ENCODE results near the gene LRRC55.
"Not testable (repeated sequence)": the region's sequence is repeated elsewhere in the genome, so short reads cannot be mapped to it uniquely, and the experiment has no call there.

Gene LRRC55

DNA sequence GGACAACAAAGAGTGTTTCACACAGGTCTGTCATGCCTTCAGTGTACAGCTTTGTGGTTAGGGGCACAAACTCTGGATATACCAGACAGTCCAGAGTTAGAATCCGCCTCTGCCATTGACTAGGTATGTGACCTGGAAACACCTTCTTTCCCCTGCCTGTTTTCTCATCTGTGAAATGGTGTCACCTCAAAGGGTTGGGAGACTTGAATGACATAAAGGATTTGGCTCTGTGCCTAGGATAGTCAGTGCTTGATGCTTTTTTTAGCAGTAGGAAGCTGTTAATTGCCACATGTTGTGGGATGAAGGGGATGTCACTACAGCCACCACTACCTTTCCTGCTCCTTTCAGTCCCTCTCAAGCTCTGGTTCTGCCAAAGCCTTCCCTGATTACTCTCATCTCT, 17.4 kb upstream of the LRRC55 start:
- no peaks in the 10 kb centered on the region for H3K4me1 ChIP-seq (ENCODE audit: control insufficient read depth, insufficient read depth, low read depth, low read length)
- no peak for DNase-seq
- peaks cover 8 to 14% of the 10 kb centered on the region in 2 experiments for H3K27me3 ChIP-seq (ENCODE audit: control insufficient read depth in 1 of 2, insufficient read depth in 1 of 2, low read length in 2 of 2)
- no peak overlapping the region for H3K9ac ChIP-seq (ENCODE audit: low read length)
- no peaks in the 10 kb centered on the region for H3K36me3 ChIP-seq (ENCODE audit: control insufficient read depth in 1 of 2, insufficient read depth in 2 of 2, low read depth in 1 of 2, low read length in 2 of 2)
- no peak overlapping the region for H3K4me2 ChIP-seq (ENCODE audit: low read length, poor library complexity, severe bottlenecking)
- no peaks in the 10 kb centered on the region for H3K9me3 ChIP-seq (ENCODE audit: control insufficient read depth, low read length)
- H2AFZ ChIP-seq (ENCODE audit: low read depth, low read length), result no peak overlapping the region
- H3K18ac ChIP-seq (ENCODE audit: low read depth in 1 of 2, low read length in 2 of 2), result no peak overlapping the region
- 92% methylated on average over 1 of the region's 1 CpG for WGBS
- no peak overlapping the region for H3K4ac ChIP-seq (ENCODE audit: low read depth in 1 of 2, low read length in 2 of 2)
- no peak overlapping the region for H2BK12ac ChIP-seq (ENCODE audit: low read length in 2 of 2)
- H2BK15ac ChIP-seq (ENCODE audit: low read depth, poor library complexity, severe bottlenecking), result no peak overlapping the region
- H3K4me3 ChIP-seq (ENCODE audit: insufficient read depth in 1 of 2, low read depth in 1 of 2, low read length in 2 of 2), result no peak overlapping the region
- no peak overlapping the region for H3K14ac ChIP-seq (ENCODE audit: low read length in 2 of 2)
- H3K27ac ChIP-seq (ENCODE audit: low read length, poor library complexity, severe bottlenecking), result no peak overlapping the region
- no peak overlapping the region for H4K8ac ChIP-seq (ENCODE audit: low read length)
- no peak overlapping the region for H2BK5ac ChIP-seq (ENCODE audit: low read depth, low read length, poor library complexity, severe bottlenecking)
- no peaks in the 10 kb centered on the region for H3K79me1 ChIP-seq (replicated peaks; ENCODE audit: low read length, poor library complexity, severe bottlenecking)
- no peak overlapping the region for H3K23ac ChIP-seq (ENCODE audit: low read length in 2 of 2)
- H4K91ac ChIP-seq (ENCODE audit: low read length), result no peak overlapping the region
- H2AK5ac ChIP-seq (ENCODE audit: low read length, severe bottlenecking), result no peak overlapping the region
- no peak overlapping the region for H2BK120ac ChIP-seq (ENCODE audit: low read depth, low read length)

GRCh38 chr11:57167125-57167846, 14.5 kb upstream of the LRRC55 start:
- H3K27me3 ChIP-seq (ENCODE audit: control insufficient read depth in 1 of 2, insufficient read depth in 1 of 2, low read length in 2 of 2), result peaks cover 0 to 18% of the 10 kb centered on the region in 2 experiments
- no peak overlapping the region for H2BK120ac ChIP-seq (ENCODE audit: low read depth, low read length)
- WGBS, result 33% methylated on average over 2 of the region's 2 CpGs
- no peak overlapping the region for H4K8ac ChIP-seq (ENCODE audit: low read length)
- no peak overlapping the region for H2AFZ ChIP-seq (ENCODE audit: low read depth, low read length)
- no peak overlapping the region for H3K4me2 ChIP-seq (ENCODE audit: low read length, poor library complexity, severe bottlenecking)
- DNase-seq, result no peak
- no peak overlapping the region for H2BK12ac ChIP-seq (ENCODE audit: low read length in 2 of 2)
- H3K23ac ChIP-seq (ENCODE audit: low read length in 2 of 2), result no peak overlapping the region
- H3K4ac ChIP-seq (ENCODE audit: low read depth in 1 of 2, low read length in 2 of 2), result no peak overlapping the region
- no peak overlapping the region for H3K9ac ChIP-seq (ENCODE audit: low read length)
- H3K4me3 ChIP-seq (ENCODE audit: insufficient read depth in 1 of 2, low read depth in 1 of 2, low read length in 2 of 2), result no peak overlapping the region
- H3K36me3 ChIP-seq (ENCODE audit: control insufficient read depth in 1 of 2, insufficient read depth in 2 of 2, low read depth in 1 of 2, low read length in 2 of 2), result no peaks in the 10 kb centered on the region
- no peak overlapping the region for H2BK5ac ChIP-seq (ENCODE audit: low read depth, low read length, poor library complexity, severe bottlenecking)
- no peak overlapping the region for H2BK15ac ChIP-seq (ENCODE audit: low read depth, poor library complexity, severe bottlenecking)
- no peaks in the 10 kb centered on the region for H3K9me3 ChIP-seq (ENCODE audit: control insufficient read depth, low read length)
- H2AK5ac ChIP-seq (ENCODE audit: low read length, severe bottlenecking), result no peak overlapping the region
- H3K79me1 ChIP-seq (replicated peaks; ENCODE audit: low read length, poor library complexity, severe bottlenecking), result no peaks in the 10 kb centered on the region
- no peak overlapping the region for H4K91ac ChIP-seq (ENCODE audit: low read length)
- no peak overlapping the region for H3K14ac ChIP-seq (ENCODE audit: low read length in 2 of 2)
- no peak overlapping the region for H3K27ac ChIP-seq (ENCODE audit: low read length, poor library complexity, severe bottlenecking)
- no peak overlapping the region for H3K18ac ChIP-seq (ENCODE audit: low read depth in 1 of 2, low read length in 2 of 2)
- H3K4me1 ChIP-seq (ENCODE audit: control insufficient read depth, insufficient read depth, low read depth, low read length), result no peaks in the 10 kb centered on the region

DNA sequence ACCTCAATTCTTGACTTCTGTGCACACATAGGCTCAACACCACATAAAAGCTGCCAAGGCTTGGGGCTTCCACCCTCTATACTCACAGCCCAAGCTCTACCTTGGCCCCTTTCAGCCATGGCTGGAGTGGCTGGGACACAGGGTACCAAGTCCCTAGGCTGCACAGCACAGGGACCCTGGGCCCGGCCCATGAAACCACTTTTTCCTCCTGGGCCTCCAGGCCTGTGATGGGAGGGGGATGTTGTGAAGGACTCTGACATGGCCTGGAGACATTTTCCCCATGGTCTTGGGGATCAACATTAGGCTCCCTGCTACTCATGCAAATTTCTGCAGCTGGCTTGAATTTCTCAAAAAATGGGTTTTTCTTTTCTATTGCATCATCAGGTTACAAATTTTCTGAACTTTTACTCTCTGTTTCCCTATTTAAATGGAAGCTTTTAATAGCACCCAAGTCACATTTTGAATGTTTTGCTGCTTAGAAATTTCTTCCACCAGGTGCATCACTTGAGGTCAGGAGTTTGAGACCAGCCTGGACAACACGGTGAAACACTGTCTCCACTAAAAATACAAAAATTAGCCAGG, 11.9 kb upstream of the LRRC55 start:
- WGBS, result 93% methylated on average over 1 of the region's 2 CpGs
- not testable (repeated sequence) for H3K4ac ChIP-seq (ENCODE audit: low read depth in 1 of 2, low read length in 2 of 2)

DNA sequence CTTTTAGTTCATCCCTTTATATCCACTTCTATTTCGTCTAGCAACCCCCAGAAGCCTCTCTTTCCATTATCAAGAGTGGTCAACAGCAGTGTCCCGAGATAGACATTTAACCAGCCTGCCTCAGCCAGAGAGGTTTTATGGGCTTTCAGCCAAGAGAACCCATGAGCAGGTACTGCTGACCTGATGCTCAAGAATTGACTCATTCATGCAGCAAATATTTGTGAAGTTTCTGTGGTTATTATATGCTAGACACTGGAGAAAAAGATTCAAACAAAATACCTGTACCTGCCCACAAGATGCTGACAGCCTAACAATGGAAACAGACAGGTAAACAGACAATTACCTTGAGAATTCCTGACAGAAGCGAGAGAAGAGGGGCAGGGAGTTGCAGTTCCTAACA, 9.7 kb upstream of the LRRC55 start:
- no peaks in the 10 kb centered on the region for H3K4me1 ChIP-seq (ENCODE audit: control insufficient read depth, insufficient read depth, low read depth, low read length)
- no peak overlapping the region for H4K91ac ChIP-seq (ENCODE audit: low read length)
- H2BK5ac ChIP-seq (ENCODE audit: low read depth, low read length, poor library complexity, severe bottlenecking), result no peak overlapping the region
- H2AK5ac ChIP-seq (ENCODE audit: low read length, severe bottlenecking), result no peak overlapping the region
- no peak overlapping the region for H2BK120ac ChIP-seq (ENCODE audit: low read depth, low read length)
- no peak overlapping the region for H3K18ac ChIP-seq (ENCODE audit: low read depth in 1 of 2, low read length in 2 of 2)
- H3K4me3 ChIP-seq (ENCODE audit: insufficient read depth in 1 of 2, low read depth in 1 of 2, low read length in 2 of 2), result no peak overlapping the region
- H3K36me3 ChIP-seq (ENCODE audit: control insufficient read depth in 1 of 2, insufficient read depth in 2 of 2, low read depth in 1 of 2, low read length in 2 of 2), result no peaks in the 10 kb centered on the region
- no peak overlapping the region for H2BK12ac ChIP-seq (ENCODE audit: low read length in 2 of 2)
- no peak overlapping the region for H2BK15ac ChIP-seq (ENCODE audit: low read depth, poor library complexity, severe bottlenecking)
- H3K4ac ChIP-seq (ENCODE audit: low read depth in 1 of 2, low read length in 2 of 2), result no peak overlapping the region
- H3K4me2 ChIP-seq (ENCODE audit: low read length, poor library complexity, severe bottlenecking), result no peak overlapping the region
- 46% methylated on average over 3 of the region's 3 CpGs for WGBS
- H3K9me3 ChIP-seq (ENCODE audit: control insufficient read depth, low read length), result no peaks in the 10 kb centered on the region
- no peak overlapping the region for H3K23ac ChIP-seq (ENCODE audit: low read length in 2 of 2)
- no peak for DNase-seq
- H3K14ac ChIP-seq (ENCODE audit: low read length in 2 of 2), result no peak overlapping the region
- no peak overlapping the region for H4K8ac ChIP-seq (ENCODE audit: low read length)
- H3K27ac ChIP-seq (ENCODE audit: low read length, poor library complexity, severe bottlenecking), result no peak overlapping the region
- H3K9ac ChIP-seq (ENCODE audit: low read length), result no peak overlapping the region
- H3K27me3 ChIP-seq (ENCODE audit: control insufficient read depth in 1 of 2, insufficient read depth in 1 of 2, low read length in 2 of 2), result peaks cover 0 to 35% of the 10 kb centered on the region in 2 experiments
- no peak overlapping the region for H2AFZ ChIP-seq (ENCODE audit: low read depth, low read length)
- H3K79me1 ChIP-seq (replicated peaks; ENCODE audit: low read length, poor library complexity, severe bottlenecking), result no peaks in the 10 kb centered on the region

More for the DNA sequence above, 11.9 kb upstream of the LRRC55 start:
- not testable (repeated sequence) for H4K91ac ChIP-seq (ENCODE audit: low read length); H2BK15ac ChIP-seq (ENCODE audit: low read depth, poor library complexity, severe bottlenecking); H2AFZ ChIP-seq (ENCODE audit: low read depth, low read length); H2AK5ac ChIP-seq (ENCODE audit: low read length, severe bottlenecking); H3K36me3 ChIP-seq (ENCODE audit: control insufficient read depth in 1 of 2, insufficient read depth in 2 of 2, low read depth in 1 of 2, low read length in 2 of 2); H3K79me1 ChIP-seq (replicated peaks; ENCODE audit: low read length, poor library complexity, severe bottlenecking); H2BK12ac ChIP-seq (ENCODE audit: low read length in 2 of 2); H3K9ac ChIP-seq (ENCODE audit: low read length); DNase-seq; H4K8ac ChIP-seq (ENCODE audit: low read length); H3K4me1 ChIP-seq (ENCODE audit: control insufficient read depth, insufficient read depth, low read depth, low read length); H3K27ac ChIP-seq (ENCODE audit: low read length, poor library complexity, severe bottlenecking); H3K23ac ChIP-seq (ENCODE audit: low read length in 2 of 2); H3K4me2 ChIP-seq (ENCODE audit: low read length, poor library complexity, severe bottlenecking); H3K9me3 ChIP-seq (ENCODE audit: control insufficient read depth, low read length); H2BK5ac ChIP-seq (ENCODE audit: low read depth, low read length, poor library complexity, severe bottlenecking); H3K4me3 ChIP-seq (ENCODE audit: insufficient read depth in 1 of 2, low read depth in 1 of 2, low read length in 2 of 2); H3K14ac ChIP-seq (ENCODE audit: low read length in 2 of 2); H2BK120ac ChIP-seq (ENCODE audit: low read depth, low read length); H3K18ac ChIP-seq (ENCODE audit: low read depth in 1 of 2, low read length in 2 of 2)
- H3K27me3 ChIP-seq (ENCODE audit: control insufficient read depth in 1 of 2, insufficient read depth in 1 of 2, low read length in 2 of 2), result peaks cover 0 to 34% of the 10 kb centered on the region in 2 experiments
